ENCODE measurements around the gene STK24.

STK24 gene

GRCh38 chr13:98519976-98520375 lies 56.9 kb downstream of the STK24 start:
- no peak for DNase-seq (ENCODE audit: low read depth)
- TF ChIP-seq, protein P1, sequence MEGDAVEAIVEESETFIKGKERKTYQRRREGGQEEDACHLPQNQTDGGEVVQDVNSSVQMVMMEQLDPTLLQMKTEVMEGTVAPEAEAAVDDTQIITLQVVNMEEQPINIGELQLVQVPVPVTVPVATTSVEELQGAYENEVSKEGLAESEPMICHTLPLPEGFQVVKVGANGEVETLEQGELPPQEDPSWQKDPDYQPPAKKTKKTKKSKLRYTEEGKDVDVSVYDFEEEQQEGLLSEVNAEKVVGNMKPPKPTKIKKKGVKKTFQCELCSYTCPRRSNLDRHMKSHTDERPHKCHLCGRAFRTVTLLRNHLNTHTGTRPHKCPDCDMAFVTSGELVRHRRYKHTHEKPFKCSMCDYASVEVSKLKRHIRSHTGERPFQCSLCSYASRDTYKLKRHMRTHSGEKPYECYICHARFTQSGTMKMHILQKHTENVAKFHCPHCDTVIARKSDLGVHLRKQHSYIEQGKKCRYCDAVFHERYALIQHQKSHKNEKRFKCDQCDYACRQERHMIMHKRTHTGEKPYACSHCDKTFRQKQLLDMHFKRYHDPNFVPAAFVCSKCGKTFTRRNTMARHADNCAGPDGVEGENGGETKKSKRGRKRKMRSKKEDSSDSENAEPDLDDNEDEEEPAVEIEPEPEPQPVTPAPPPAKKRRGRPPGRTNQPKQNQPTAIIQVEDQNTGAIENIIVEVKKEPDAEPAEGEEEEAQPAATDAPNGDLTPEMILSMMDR (conservative IDR thresholded peaks at IDR 0.05; ENCODE audit: low read depth, low read length), result no peak
- no peak overlapping the region for H3K4me3 ChIP-seq (ENCODE audit: low read depth, low read length)

GRCh38 chr13:98517576-98518310 lies 59.2 kb downstream of the STK24 start:
- no peak overlapping the region for H3K4me3 ChIP-seq (ENCODE audit: low read depth, low read length)
- no peak for DNase-seq (ENCODE audit: low read depth)
- TF ChIP-seq, protein P1 (conservative IDR thresholded peaks at IDR 0.05; ENCODE audit: low read depth, low read length), result no peak

- DNase-seq (ENCODE audit: low read depth), result no peak
Measured at GRCh38 chr13:98515818-98516465, 61.0 kb downstream of the STK24 start.

GRCh38 chr13:98514288-98514687 lies 62.6 kb downstream of the STK24 start:
- TF ChIP-seq, protein P1 (conservative IDR thresholded peaks at IDR 0.05; ENCODE audit: low read depth, low read length), result no peak
- no peak overlapping the region for H3K4me3 ChIP-seq (ENCODE audit: low read depth, low read length)
- no peak for DNase-seq (ENCODE audit: low read depth)

More at GRCh38 chr13:98515818-98516465, 61.0 kb downstream of the STK24 start:
- no peak overlapping the region for H3K4me3 ChIP-seq (ENCODE audit: low read depth, low read length)
- TF ChIP-seq, protein P1 (conservative IDR thresholded peaks at IDR 0.05; ENCODE audit: low read depth, low read length), result no peak

GRCh38 chr13:98513837-98514236 lies 63.1 kb downstream of the STK24 start:
- H3K4me3 ChIP-seq (ENCODE audit: low read depth, low read length), result no peak overlapping the region
- no peak for DNase-seq (ENCODE audit: low read depth)
- TF ChIP-seq, protein P1 (conservative IDR thresholded peaks at IDR 0.05; ENCODE audit: low read depth, low read length), result no peak

DNA sequence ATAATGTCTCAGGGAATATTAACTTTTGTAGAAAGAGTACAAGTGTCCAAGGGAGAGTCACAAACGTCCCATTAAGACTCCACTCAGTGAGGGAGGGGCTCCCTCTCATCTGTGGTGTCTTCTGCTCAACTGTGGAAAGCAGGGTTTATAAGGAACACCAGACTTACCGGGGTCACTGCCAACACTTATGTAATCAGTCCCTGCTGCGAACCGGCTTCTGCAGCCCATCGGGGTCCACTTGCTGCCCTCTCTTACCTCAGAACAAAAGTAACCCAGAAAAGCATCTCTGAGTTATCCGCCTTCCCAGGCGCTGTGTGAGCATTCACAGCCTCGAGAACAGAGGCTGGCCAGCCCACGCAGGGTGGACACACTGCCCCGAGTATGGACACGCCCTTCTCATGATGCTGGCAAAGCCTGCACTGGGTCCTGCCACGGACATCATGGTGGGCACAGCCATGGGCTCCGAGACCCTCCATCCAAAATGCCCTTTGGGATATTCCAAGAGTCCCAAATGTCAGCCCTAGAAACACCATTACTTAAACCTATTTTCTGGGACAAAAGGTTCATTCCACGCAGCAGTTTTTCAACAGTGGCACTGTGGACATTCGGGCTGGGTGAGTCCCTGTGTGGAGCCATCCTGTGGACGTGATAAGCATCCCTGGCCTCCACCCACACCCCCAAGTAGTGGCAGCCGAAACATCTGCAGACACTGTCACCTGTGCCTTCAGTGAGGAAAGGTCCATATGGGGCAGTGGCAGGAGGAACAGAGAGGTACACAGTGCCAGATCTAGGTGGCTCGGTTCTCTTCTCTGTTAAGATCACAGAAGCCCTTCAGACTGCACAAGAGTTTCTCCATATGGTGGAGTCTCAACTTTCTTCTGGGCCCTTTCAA lies 63.9 kb downstream of the STK24 start:
- no peak overlapping the region for H3K4me3 ChIP-seq (ENCODE audit: low read depth, low read length)
- DNase-seq (ENCODE audit: low read depth), result no peak
- TF ChIP-seq, protein P1 (conservative IDR thresholded peaks at IDR 0.05; ENCODE audit: low read depth, low read length), result no peak

Data from choroid plexus epithelial cell (primary cell).